ENCODE measurements around the gene DELE1. TPM values are rescaled to one million over a fixed set of nuclear protein-coding genes. Genes with fewer than 3 reads are reported as not detected.

Gene DELE1
- total and polyA plus RNA-seq, 7 donors, result 34.2 to 88.3 (median 52.6) TPM

- Histone ChIP-seq H3K9me3 (no peaks in the 10 kb centered on the region), H3K27ac (peak overlapping the region in 3 of 4 donors; percentile 17 to 37 (median 30)), H3K27me3 (no peaks in the 10 kb centered on the region), H3K4me3 (no peak overlapping the region), H3K36me3 (peaks cover 12 to 37% (median 20%) of the 10 kb centered on the region in 4 donors), H3K4me1 (peaks cover 0 to 19% (median 10%) of the 10 kb centered on the region in 4 donors)
- 81 to 84% methylated on average over 6 of the region's 6 CpGs for WGBS, 2 donors
- peak; percentile 62 for DNase-seq
- intact Hi-C loops (cut with DNase I), result no loop called here
- TF ChIP-seq CTCF (IDR thresholded peaks at IDR 0.05), result no peak
Observed at GRCh38 chr5:141941307-141941706, 17.6 kb downstream of the DELE1 start.

GRCh38 chr5:141941779-141942178, 18.1 kb downstream of the DELE1 start:
- WGBS, 2 donors, result 82 to 85% methylated on average over 6 of the region's 6 CpGs
- Histone ChIP-seq H3K27me3 (no peaks in the 10 kb centered on the region), H3K4me1 (peaks cover 0 to 19% (median 11%) of the 10 kb centered on the region in 4 donors), H3K4me3 (no peak overlapping the region), H3K36me3 (peaks cover 12 to 33% (median 17%) of the 10 kb centered on the region in 4 donors), H3K9me3 (no peaks in the 10 kb centered on the region), H3K27ac (peak overlapping the region in 2 of 4 donors; percentile 30 to 37)
- intact Hi-C loops (cut with DNase I), result no loop called here
- TF ChIP-seq CTCF (IDR thresholded peaks at IDR 0.05) (no peak), POLR2AphosphoS5 (IDR thresholded peaks at IDR 0.05) (no peak), EP300 (IDR thresholded peaks at IDR 0.05) (no peak), POLR2A (IDR thresholded peaks at IDR 0.05) (no peak)
- peak; percentile 22 for DNase-seq

GRCh38 chr5:141942185-141942857, 18.6 kb downstream of the DELE1 start:
- intact Hi-C loops (cut with DNase I), result no loop called here
- Histone ChIP-seq H3K4me3 (no peak overlapping the region), H3K27ac (peak overlapping the region in 1 of 4 donors; percentile 30), H3K27me3 (no peaks in the 10 kb centered on the region), H3K36me3 (peaks cover 12 to 27% (median 12%) of the 10 kb centered on the region in 4 donors), H3K4me1 (peaks cover 0 to 19% (median 11%) of the 10 kb centered on the region in 4 donors), H3K9me3 (no peaks in the 10 kb centered on the region)
- 77 to 85% methylated on average over 9 of the region's 9 CpGs for WGBS, 2 donors
- TF ChIP-seq EP300 (IDR thresholded peaks at IDR 0.05) (no peak), POLR2AphosphoS5 (IDR thresholded peaks at IDR 0.05) (no peak)
- no peak for DNase-seq

GRCh38 chr5:141944076-141944475, 20.4 kb downstream of the DELE1 start:
- H3K4me3 ChIP-seq, result no peak overlapping the region
- H3K36me3 ChIP-seq, result peaks cover 0 to 10% (median 0%) of the 10 kb centered on the region in 4 donors
- DNase-seq, result no peak
- H3K9me3 ChIP-seq, result no peaks in the 10 kb centered on the region
- H3K4me1 ChIP-seq, result peaks cover 0 to 19% (median 11%) of the 10 kb centered on the region in 4 donors
- intact Hi-C loops (cut with DNase I), result no loop called here
- H3K27ac ChIP-seq, result no peak overlapping the region
- 87 to 90% methylated on average over 9 of the region's 9 CpGs for WGBS, 2 donors
- no peaks in the 10 kb centered on the region for H3K27me3 ChIP-seq
- TF ChIP-seq POLR2A (IDR thresholded peaks at IDR 0.05) (no peak), EP300 (IDR thresholded peaks at IDR 0.05) (no peak), POLR2AphosphoS5 (IDR thresholded peaks at IDR 0.05) (no peak), CTCF (IDR thresholded peaks at IDR 0.05) (no peak)

- no peak for TF ChIP-seq POLR2A (IDR thresholded peaks at IDR 0.05)
- no peak for TF ChIP-seq EP300 (IDR thresholded peaks at IDR 0.05)
- no peak for TF ChIP-seq CTCF (IDR thresholded peaks at IDR 0.05)
- TF ChIP-seq POLR2AphosphoS5 (IDR thresholded peaks at IDR 0.05), result no peak
- H3K4me1 ChIP-seq, result peaks cover 0 to 19% (median 11%) of the 10 kb centered on the region in 4 donors
- no peaks in the 10 kb centered on the region for H3K27me3 ChIP-seq
- H3K9me3 ChIP-seq, result no peaks in the 10 kb centered on the region
- 61 to 64% methylated on average over 25 of the region's 25 CpGs for WGBS, 2 donors
- H3K36me3 ChIP-seq, result no peaks in the 10 kb centered on the region
- peak; percentile 76 for DNase-seq
- intact Hi-C loops (cut with DNase I), result no loop called here
- no peak overlapping the region for H3K27ac ChIP-seq
- no peak overlapping the region for H3K4me3 ChIP-seq
Observed at GRCh38 chr5:141945511-141946051, 21.9 kb downstream of the DELE1 start.

All from sigmoid colon (tissue), 7 donors.